ENCODE results near the gene PSME2. TPM values are rescaled to one million over a fixed set of nuclear protein-coding genes. Genes with fewer than 3 reads are reported as not detected.

Gene PSME2
- total and polyA plus RNA-seq, 2 donors (not counting 3 experiments of a cell fraction or from before 2014, with no cell fraction given) = 66.5 to 126 TPM

DNA sequence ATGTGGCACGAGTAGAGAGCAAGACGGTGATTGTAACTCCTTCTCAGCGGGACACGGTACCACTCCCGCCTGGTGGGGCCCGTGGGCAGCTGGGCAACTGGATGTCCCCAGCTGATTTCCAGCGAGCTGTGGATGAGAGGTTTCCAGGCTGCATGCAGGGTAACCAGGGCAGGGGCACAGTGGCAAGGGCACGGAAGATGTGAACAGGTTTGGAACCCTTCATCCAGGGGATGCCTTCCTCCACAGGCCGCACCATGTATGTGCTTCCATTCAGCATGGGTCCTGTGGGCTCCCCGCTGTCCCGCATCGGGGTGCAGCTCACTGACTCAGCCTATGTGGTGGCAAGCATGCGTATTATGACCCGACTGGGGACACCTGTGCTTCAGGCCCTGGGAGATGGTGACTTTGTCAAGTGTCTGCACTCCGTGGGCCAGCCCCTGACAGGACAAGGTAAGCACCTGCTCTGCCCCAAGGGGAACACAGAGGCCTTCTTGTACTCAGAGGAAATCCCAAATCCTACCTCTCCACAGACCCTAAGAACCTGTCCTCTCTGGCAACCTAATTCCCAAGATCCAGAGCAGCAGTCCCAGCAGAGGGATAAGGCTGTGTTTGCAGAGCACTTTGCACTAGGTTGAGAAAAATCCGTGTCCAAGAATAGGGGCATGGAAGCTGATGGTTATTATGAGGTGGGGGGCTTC lies 48.0 kb downstream of the PSME2 start:
- no peak for FAIRE-seq
- no peak for DNase-seq (ENCODE audit: low read depth, low spot score)
- ChIA-PET POLR2A (no interaction called here), CTCF (interaction anchor here (0.8 to 9.6 kb wide), 4 partner anchors 8 to 40 kb away, joined by 3 to 126 read pairs (median 6); no protein-coding TSS in a partner anchor)
- no peak for TF ChIP-seq FOS (IDR thresholded peaks at IDR 0.05; ENCODE audit: borderline replicate concordance, insufficient read depth, low read length)
- TF ChIP-seq, protein P1, sequence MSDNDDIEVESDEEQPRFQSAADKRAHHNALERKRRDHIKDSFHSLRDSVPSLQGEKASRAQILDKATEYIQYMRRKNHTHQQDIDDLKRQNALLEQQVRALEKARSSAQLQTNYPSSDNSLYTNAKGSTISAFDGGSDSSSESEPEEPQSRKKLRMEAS (IDR thresholded peaks at IDR 0.05; ENCODE audit: insufficient read depth, insufficient read length) = no peak
- no peak for TF ChIP-seq POLR2A (IDR thresholded peaks at IDR 0.05; ENCODE audit: low read depth, low read length)
- TF ChIP-seq GATA2 (IDR thresholded peaks at IDR 0.05; ENCODE audit: insufficient read depth, insufficient read length, low read depth, low read length) = no peak
- Histone ChIP-seq H3K36me3 (ENCODE audit: control insufficient read depth in 2 of 2, extremely low read depth in 1 of 2, insufficient read depth in 2 of 2, low read length in 2 of 2) (peaks cover 0 to 2% of the 10 kb centered on the region in 2 experiments), H3K9me3 (replicated peaks; ENCODE audit: control insufficient read depth, insufficient read depth, low read length) (no peaks in the 10 kb centered on the region), H3K9ac (replicated peaks; ENCODE audit: extremely low read depth, insufficient read depth, low read length) (no peak overlapping the region), H3K27ac (ENCODE audit: insufficient read depth, low read depth, low read length) (no peak overlapping the region), H3K4me1 (ENCODE audit: control insufficient read depth, extremely low read depth, insufficient read depth, low read length) (peaks cover 9% of the 10 kb centered on the region), H3K9me1 (replicated peaks; ENCODE audit: control insufficient read depth, extremely low read depth, insufficient read depth, low read length) (no peaks in the 10 kb centered on the region), H3K79me2 (ENCODE audit: control insufficient read depth, insufficient read depth, low read length) (peaks cover 4% of the 10 kb centered on the region), H3K4me3 (replicated peaks in 1 of 3; ENCODE audit: insufficient read depth in 1 of 3, low read depth in 1 of 3, low read length in 3 of 3) (no peak overlapping the region), H3K4me2 (ENCODE audit: insufficient read depth, low read length) (no peak overlapping the region), H3K27me3 (ENCODE audit: control insufficient read depth in 2 of 2, insufficient read depth in 2 of 2, low read length in 2 of 2) (no peaks in the 10 kb centered on the region), H4K20me1 (replicated peaks; ENCODE audit: control insufficient read depth, extremely low read depth, insufficient read depth, low read length) (no peaks in the 10 kb centered on the region), H2AFZ (ENCODE audit: low read depth, low read length) (no peak overlapping the region)
- intact Hi-C loops (cut with micrococcal nuclease) = no loop called here
- dilution Hi-C loops (cut with MboI; ENCODE audit: extremely low pct_ligation_motif_present, low sequenced_read_pairs) = no loop called here
- no TSS peak for BruUV-seq (replicated peaks)

DNA sequence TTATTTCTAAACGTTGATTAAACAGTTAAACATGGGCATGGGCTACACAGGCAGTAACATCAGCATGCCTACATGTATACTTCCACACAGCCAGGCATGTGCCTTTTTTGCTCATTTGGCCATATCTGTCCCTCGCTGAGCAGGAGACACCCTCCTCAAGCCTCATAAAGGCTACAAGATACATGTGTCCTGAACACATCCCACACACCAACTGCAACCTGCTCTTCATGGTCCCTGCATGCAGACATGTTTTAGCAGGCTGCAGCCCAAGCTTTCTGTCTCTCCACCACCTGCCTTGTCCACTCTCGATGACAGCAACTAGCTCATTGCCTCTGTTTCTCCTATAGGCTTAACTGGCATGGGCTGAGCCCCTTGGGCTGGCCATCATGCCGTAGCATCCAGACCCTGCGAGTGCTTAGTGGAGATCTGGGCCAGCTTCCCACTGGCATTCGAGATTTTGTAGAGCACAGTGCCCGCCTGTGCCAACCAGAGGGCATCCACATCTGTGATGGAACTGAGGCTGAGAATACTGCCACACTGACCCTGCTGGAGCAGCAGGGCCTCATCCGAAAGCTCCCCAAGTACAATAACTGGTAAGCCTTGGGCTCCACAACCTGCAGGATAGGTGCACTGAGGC lies 49.7 kb downstream of the PSME2 start:
- no peak for TF ChIP-seq GATA2 (IDR thresholded peaks at IDR 0.05; ENCODE audit: insufficient read depth, insufficient read length, low read depth, low read length)
- no peak for TF ChIP-seq POLR2A (IDR thresholded peaks at IDR 0.05; ENCODE audit: low read depth, low read length)
- TF ChIP-seq, protein P2, sequence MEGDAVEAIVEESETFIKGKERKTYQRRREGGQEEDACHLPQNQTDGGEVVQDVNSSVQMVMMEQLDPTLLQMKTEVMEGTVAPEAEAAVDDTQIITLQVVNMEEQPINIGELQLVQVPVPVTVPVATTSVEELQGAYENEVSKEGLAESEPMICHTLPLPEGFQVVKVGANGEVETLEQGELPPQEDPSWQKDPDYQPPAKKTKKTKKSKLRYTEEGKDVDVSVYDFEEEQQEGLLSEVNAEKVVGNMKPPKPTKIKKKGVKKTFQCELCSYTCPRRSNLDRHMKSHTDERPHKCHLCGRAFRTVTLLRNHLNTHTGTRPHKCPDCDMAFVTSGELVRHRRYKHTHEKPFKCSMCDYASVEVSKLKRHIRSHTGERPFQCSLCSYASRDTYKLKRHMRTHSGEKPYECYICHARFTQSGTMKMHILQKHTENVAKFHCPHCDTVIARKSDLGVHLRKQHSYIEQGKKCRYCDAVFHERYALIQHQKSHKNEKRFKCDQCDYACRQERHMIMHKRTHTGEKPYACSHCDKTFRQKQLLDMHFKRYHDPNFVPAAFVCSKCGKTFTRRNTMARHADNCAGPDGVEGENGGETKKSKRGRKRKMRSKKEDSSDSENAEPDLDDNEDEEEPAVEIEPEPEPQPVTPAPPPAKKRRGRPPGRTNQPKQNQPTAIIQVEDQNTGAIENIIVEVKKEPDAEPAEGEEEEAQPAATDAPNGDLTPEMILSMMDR (IDR thresholded peaks at IDR 0.05; ENCODE audit: extremely low read depth in 1 of 2, insufficient read depth in 1 of 2, low read depth in 1 of 2, low read length in 2 of 2) = no peak
- TF ChIP-seq EZH2 (IDR thresholded peaks at IDR 0.05; ENCODE audit: borderline replicate concordance, low read depth, low read length, severe bottlenecking) = no peak
- no peak for TF ChIP-seq POLR2AphosphoS5 (IDR thresholded peaks at IDR 0.05; ENCODE audit: insufficient read depth, low read depth, low read length)
- no peak for TF ChIP-seq MYC (IDR thresholded peaks at IDR 0.05; ENCODE audit: low read depth, low read length)
- TF ChIP-seq FOS (IDR thresholded peaks at IDR 0.05; ENCODE audit: borderline replicate concordance, insufficient read depth, low read length) = no peak
- TF ChIP-seq, protein P1 (IDR thresholded peaks at IDR 0.05; ENCODE audit: insufficient read depth, insufficient read length) = no peak
- TF ChIP-seq JUN (IDR thresholded peaks at IDR 0.05; ENCODE audit: borderline replicate concordance, insufficient read depth, insufficient read length, low read depth) = no peak
- Histone ChIP-seq H3K9me1 (replicated peaks; ENCODE audit: control insufficient read depth, extremely low read depth, insufficient read depth, low read length) (no peaks in the 10 kb centered on the region), H3K4me1 (ENCODE audit: control insufficient read depth, extremely low read depth, insufficient read depth, low read length) (peaks cover 9% of the 10 kb centered on the region), H3K27ac (ENCODE audit: insufficient read depth, low read depth, low read length) (no peak overlapping the region), H3K9me3 (replicated peaks; ENCODE audit: control insufficient read depth, insufficient read depth, low read length) (no peaks in the 10 kb centered on the region), H3K79me2 (ENCODE audit: control insufficient read depth, insufficient read depth, low read length) (peaks cover 4% of the 10 kb centered on the region), H4K20me1 (replicated peaks; ENCODE audit: control insufficient read depth, extremely low read depth, insufficient read depth, low read length) (no peaks in the 10 kb centered on the region), H3K27me3 (ENCODE audit: control insufficient read depth in 2 of 2, insufficient read depth in 2 of 2, low read length in 2 of 2) (no peaks in the 10 kb centered on the region), H3K4me3 (replicated peaks in 1 of 3; ENCODE audit: insufficient read depth in 1 of 3, low read depth in 1 of 3, low read length in 3 of 3) (no peak overlapping the region), H3K36me3 (ENCODE audit: control insufficient read depth in 2 of 2, extremely low read depth in 1 of 2, insufficient read depth in 2 of 2, low read length in 2 of 2) (peaks cover 0 to 2% of the 10 kb centered on the region in 2 experiments), H2AFZ (ENCODE audit: low read depth, low read length) (no peak overlapping the region), H3K9ac (replicated peaks; ENCODE audit: extremely low read depth, insufficient read depth, low read length) (no peak overlapping the region), H3K4me2 (ENCODE audit: insufficient read depth, low read length) (no peak overlapping the region)
- ChIA-PET POLR2A (no interaction called here), CTCF (interaction anchor here (1.7 to 9.6 kb wide), 3 partner anchors 10 to 38 kb away, joined by 4 to 126 read pairs (median 7); no protein-coding TSS in a partner anchor)
- FAIRE-seq = no peak
- DNase-seq (ENCODE audit: low read depth, low spot score) = no peak
- intact Hi-C loops (cut with micrococcal nuclease) (no loop called here), dilution Hi-C loops (cut with MboI; ENCODE audit: extremely low pct_ligation_motif_present, low sequenced_read_pairs) (no loop called here)
- BruUV-seq (replicated peaks) = no TSS peak
